ENCODE data around the gene PLCD1. TPM values are rescaled to one million over a fixed set of nuclear protein-coding genes. Genes with fewer than 3 reads are reported as not detected.
A peak's percentile ranks its signal among the peaks of the same experiment; 100 is the strongest.

The PLCD1 gene
- total RNA-seq, 2 experiments from 2014 or later = 6.2 to 8.2 TPM

DNA sequence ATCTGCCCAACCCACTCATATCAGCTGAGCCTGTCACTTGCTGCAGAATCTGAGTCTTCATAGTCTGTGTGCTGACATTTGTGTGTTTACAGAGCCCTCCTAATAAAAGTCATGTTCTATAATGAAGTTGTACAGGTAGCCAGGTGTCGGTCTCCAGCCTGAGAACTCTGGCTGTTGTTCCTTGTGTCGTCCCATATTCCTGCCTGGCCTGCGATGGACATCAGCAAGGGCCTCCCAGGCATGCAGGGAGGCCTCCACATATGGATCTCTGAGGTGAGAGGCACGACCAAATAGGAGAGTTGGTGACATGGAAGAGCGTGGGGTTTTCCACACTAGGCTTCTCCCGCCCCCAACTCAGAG lies 36.0 kb downstream of the PLCD1 start:
- ChIA-PET POLR2A (interaction anchor here (0.7 to 1.6 kb wide), 3 partner anchors 13 to 29 kb away, joined by 3 to 5 read pairs (median 4); no protein-coding TSS in a partner anchor), CTCF (interaction anchor here (2.6 kb wide), 1 partner anchor 19 kb away, joined by 10 read pairs; no protein-coding TSS in a partner anchor)
- peaks cover 27% of the 10 kb centered on the region for H3K36me3 Mint-ChIP-seq (ENCODE audit: low read depth)
- peak overlapping the region; percentile 95 for H3K27ac Mint-ChIP-seq
- intact Hi-C loops (cut with micrococcal nuclease) = no loop called here
- no peaks in the 10 kb centered on the region for H3K9me3 Mint-ChIP-seq
- no peak for DNase-seq
- peaks cover 39% of the 10 kb centered on the region for H3K4me1 Mint-ChIP-seq (ENCODE audit: low read depth)
- TF ChIP-seq CTCF (IDR thresholded peaks at IDR 0.05) = no peak
- no peak for ATAC-seq
- H3K27me3 Mint-ChIP-seq = no peaks in the 10 kb centered on the region
- H3K4me3 Mint-ChIP-seq = peak overlapping the region; percentile 85

GRCh38 chr3:37993067-37993455 lies 36.4 kb downstream of the PLCD1 start:
- H3K36me3 Mint-ChIP-seq (ENCODE audit: low read depth) = peaks cover 24% of the 10 kb centered on the region
- H3K27ac Mint-ChIP-seq = peak overlapping the region; percentile 95
- no peaks in the 10 kb centered on the region for H3K9me3 Mint-ChIP-seq
- H3K27me3 Mint-ChIP-seq = no peaks in the 10 kb centered on the region
- no peak for DNase-seq
- H3K4me1 Mint-ChIP-seq (ENCODE audit: low read depth) = peaks cover 35% of the 10 kb centered on the region
- intact Hi-C loops (cut with micrococcal nuclease) = no loop called here
- ChIA-PET CTCF (interaction anchor here (0.9 to 2.6 kb wide), 2 partner anchors 19 to 26 kb away, joined by 3 to 10 read pairs; no protein-coding TSS in a partner anchor), POLR2A (interaction anchor here (0.7 to 1.6 kb wide), 3 partner anchors 12 to 29 kb away, joined by 3 to 5 read pairs (median 4); no protein-coding TSS in a partner anchor)
- no peak for ATAC-seq
- no peak for TF ChIP-seq CTCF (IDR thresholded peaks at IDR 0.05)
- peak overlapping the region; percentile 85 for H3K4me3 Mint-ChIP-seq

GRCh38 chr3:37992271-37993066 lies 37.0 kb downstream of the PLCD1 start:
- DNase-seq (no peak), ATAC-seq (no peak)
- peak overlapping the region; percentile 85 for H3K4me3 Mint-ChIP-seq
- peaks cover 31% of the 10 kb centered on the region for H3K4me1 Mint-ChIP-seq (ENCODE audit: low read depth)
- no peak for TF ChIP-seq CTCF (IDR thresholded peaks at IDR 0.05)
- no peaks in the 10 kb centered on the region for H3K27me3 Mint-ChIP-seq
- no peak overlapping the region for H3K27ac Mint-ChIP-seq
- peaks cover 19% of the 10 kb centered on the region for H3K36me3 Mint-ChIP-seq (ENCODE audit: low read depth)
- CTCF ChIA-PET = interaction anchor here (0.9 to 2.6 kb wide), 2 partner anchors 18 to 25 kb away, joined by 3 to 10 read pairs; no protein-coding TSS in a partner anchor
- POLR2A ChIA-PET = interaction anchor here (0.7 to 1.1 kb wide), 2 partner anchors 12 to 30 kb away, joined by 3 to 5 read pairs; no protein-coding TSS in a partner anchor
- no peaks in the 10 kb centered on the region for H3K9me3 Mint-ChIP-seq
- intact Hi-C loops (cut with micrococcal nuclease) = no loop called here

GRCh38 chr3:37991823-37992222 lies 37.6 kb downstream of the PLCD1 start:
- no peaks in the 10 kb centered on the region for H3K9me3 Mint-ChIP-seq
- H3K36me3 Mint-ChIP-seq (ENCODE audit: low read depth) = peaks cover 14% of the 10 kb centered on the region
- ATAC-seq (no peak), DNase-seq (no peak)
- ChIA-PET CTCF (interaction anchor here (2.6 kb wide), 1 partner anchor 17 kb away, joined by 10 read pairs; no protein-coding TSS in a partner anchor), POLR2A (no interaction called here)
- H3K27ac Mint-ChIP-seq = no peak overlapping the region
- TF ChIP-seq CTCF (IDR thresholded peaks at IDR 0.05) = no peak
- H3K27me3 Mint-ChIP-seq = no peaks in the 10 kb centered on the region
- intact Hi-C loops (cut with micrococcal nuclease) = no loop called here
- H3K4me1 Mint-ChIP-seq (ENCODE audit: low read depth) = peaks cover 27% of the 10 kb centered on the region
- H3K4me3 Mint-ChIP-seq = no peak overlapping the region

DNA sequence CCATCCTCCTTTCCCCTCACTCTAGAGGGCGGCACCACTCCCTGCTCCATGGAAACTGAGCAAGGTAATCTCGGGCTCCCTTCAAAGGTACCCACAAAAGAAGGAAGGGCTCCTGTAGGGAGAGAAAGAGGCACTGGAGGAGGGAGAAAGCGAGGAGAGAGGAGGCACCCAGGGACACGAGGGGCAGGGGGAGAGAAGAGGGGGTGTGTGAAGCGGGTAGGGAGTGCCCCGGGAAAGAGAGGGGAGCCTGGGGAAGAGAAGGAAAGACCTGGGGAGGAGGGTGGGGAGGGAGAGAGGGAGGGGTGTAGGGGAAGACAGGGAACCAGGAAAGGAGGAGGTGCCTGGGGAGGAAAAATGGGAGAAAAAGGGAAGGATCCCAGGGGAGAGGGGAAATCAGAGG lies 38.3 kb downstream of the PLCD1 start:
- no peak overlapping the region for H3K4me3 Mint-ChIP-seq
- no peaks in the 10 kb centered on the region for H3K9me3 Mint-ChIP-seq
- H3K27ac Mint-ChIP-seq = no peak overlapping the region
- DNase-seq (no peak), ATAC-seq (no peak)
- intact Hi-C loops (cut with micrococcal nuclease) = no loop called here
- H3K36me3 Mint-ChIP-seq (ENCODE audit: low read depth) = peaks cover 6% of the 10 kb centered on the region
- ChIA-PET CTCF (interaction anchor here (1.3 kb wide), 1 partner anchor 23 kb away, joined by 4 read pairs; no protein-coding TSS in a partner anchor), POLR2A (no interaction called here)
- H3K27me3 Mint-ChIP-seq = no peaks in the 10 kb centered on the region
- H3K4me1 Mint-ChIP-seq (ENCODE audit: low read depth) = peaks cover 21% of the 10 kb centered on the region
- TF ChIP-seq CTCF (IDR thresholded peaks at IDR 0.05) = no peak
